H9 (cell line): ENCODE measurements around the gene GNL3. TPM values are rescaled to one million over a fixed set of nuclear protein-coding genes. Genes with fewer than 3 reads are reported as not detected.

Source experiments
- DNase-seq: peaks from one replicate; pipeline ENCODE4 v3.0.0-alpha.2; 2017
- H2AFZ ChIP-seq: one replicate; pipeline ENCODE4 v1.6.1; 2013; ENCODE audit warnings: mild to moderate bottlenecking, low read length, control low read depth, moderate library complexity
- H2AK5ac ChIP-seq: 2 replicates; pipeline ENCODE4 v1.6.1; 2013; ENCODE audit warnings: low read length, control low read depth, mixed read lengths; ENCODE audit not compliant: insufficient read length
- H2BK120ac ChIP-seq: one replicate; pipeline ENCODE4 v1.6.1; 2013; ENCODE audit warnings: low read depth, mild to moderate bottlenecking, low read length, control low read depth, inconsistent platforms; ENCODE audit not compliant: poor library complexity, severe bottlenecking
- H2BK12ac ChIP-seq: 2 replicates; pipeline ENCODE4 v1.6.1; 2013; ENCODE audit warnings: low read length, control low read depth, mixed read lengths, low read depth; ENCODE audit not compliant: insufficient read length
- H2BK15ac ChIP-seq: 2 replicates; pipeline ENCODE4 v1.6.1; 2013; ENCODE audit warnings: low read depth, low read length, control low read depth
- H2BK20ac ChIP-seq: one replicate; pipeline ENCODE4 v1.6.1; 2013; ENCODE audit warnings: low read depth, mild to moderate bottlenecking, low read length, control low read depth, inconsistent platforms; ENCODE audit not compliant: poor library complexity, severe bottlenecking
- H2BK5ac ChIP-seq: 2 replicates; pipeline ENCODE4 v1.6.1; 2013; ENCODE audit warnings: low read length, control low read depth, mixed read lengths; ENCODE audit not compliant: insufficient read length
- H3K14ac ChIP-seq: 2 replicates; pipeline ENCODE4 v1.6.1; 2013; ENCODE audit warnings: low read length, control low read depth; ENCODE audit not compliant: insufficient read depth
- H3K18ac ChIP-seq: 2 replicates; pipeline ENCODE4 v1.6.1; 2013; ENCODE audit warnings: low read depth, mild to moderate bottlenecking, mixed read lengths, low read length, control low read depth; ENCODE audit not compliant: insufficient read length
- H3K23ac ChIP-seq: 2 replicates; pipeline ENCODE4 v1.6.1; 2013; ENCODE audit warnings: low read length, control low read depth, mixed read lengths, low read depth; ENCODE audit not compliant: insufficient read length
- H3K23me2 ChIP-seq: 2 replicates; pipeline ENCODE4 v1.6.1; 2013; ENCODE audit warnings: low read depth, mild to moderate bottlenecking, mixed read lengths, low read length, control low read depth; ENCODE audit not compliant: insufficient read length, poor library complexity, severe bottlenecking
- H3K27ac ChIP-seq: 2 replicates; pipeline ENCODE4 v1.5.1; 2013; ENCODE audit warnings: low read length, control low read depth, mixed read lengths, low read depth; ENCODE audit not compliant: insufficient read length
- H3K27me3 ChIP-seq: 2 replicates; pipeline ENCODE4 v1.6.1; 2013; ENCODE audit warnings: low read length, control low read depth, inconsistent platforms; ENCODE audit not compliant: insufficient read depth
- H3K4ac ChIP-seq: 2 replicates; pipeline ENCODE4 v1.6.1; 2013; ENCODE audit warnings: low read depth, mild to moderate bottlenecking, control low read depth, inconsistent platforms, low read length, moderate library complexity
- H3K4me1 ChIP-seq: 2 replicates; pipeline ENCODE4 v1.6.1; 2013; ENCODE audit warnings: low read length, control low read depth, inconsistent platforms; ENCODE audit not compliant: insufficient read depth
- H3K4me2 ChIP-seq: 2 replicates; pipeline ENCODE4 v1.6.1; 2013; ENCODE audit warnings: low read length, control low read depth, mixed read lengths; ENCODE audit not compliant: insufficient read length, insufficient read depth
- H3K56ac ChIP-seq: 2 replicates; pipeline ENCODE4 v1.6.1; 2013; ENCODE audit warnings: low read depth, mild to moderate bottlenecking, mixed read lengths, low read length, control low read depth; ENCODE audit not compliant: insufficient read length
- H3K79me1 ChIP-seq: 2 replicates; pipeline ENCODE4 v1.6.1; 2013; ENCODE audit warnings: low read depth, mild to moderate bottlenecking, moderate library complexity, low read length, control low read depth, inconsistent platforms; ENCODE audit not compliant: insufficient read depth, poor library complexity, severe bottlenecking
- H3K79me2 ChIP-seq: 2 replicates; pipeline ENCODE4 v1.6.1; 2013; ENCODE audit warnings: low read length, control low read depth, inconsistent platforms; ENCODE audit not compliant: insufficient read depth
- H3K9ac ChIP-seq: 2 replicates; pipeline ENCODE4 v1.6.1; 2013; ENCODE audit warnings: low read length, control low read depth, mixed read lengths; ENCODE audit not compliant: insufficient read length; ENCODE audit errors: extremely low read depth
- H3K9me3 ChIP-seq: one replicate; pipeline ENCODE4 v1.6.1; 2013; ENCODE audit warnings: low read depth, low read length, inconsistent platforms; ENCODE audit not compliant: control insufficient read depth
- H3T11ph ChIP-seq: one replicate; pipeline ENCODE4 v1.6.1; 2013; ENCODE audit warnings: mild to moderate bottlenecking, low read length, control low read depth, inconsistent platforms
- H4K20me1 ChIP-seq: one replicate; pipeline ENCODE4 v1.6.1; 2013; ENCODE audit not compliant: control insufficient read depth, insufficient read length, insufficient read depth
- H4K5ac ChIP-seq: 2 replicates; pipeline ENCODE4 v1.6.1; 2013; ENCODE audit warnings: low read depth, mild to moderate bottlenecking, mixed read lengths, low read length, control low read depth; ENCODE audit not compliant: insufficient read length
- H4K8ac ChIP-seq: replicated peaks from 2 replicates; pipeline ENCODE4 v1.6.1; 2013; ENCODE audit warnings: low read length, control low read depth, mixed read lengths, low read depth; ENCODE audit not compliant: insufficient read length
- H4K91ac ChIP-seq: 2 replicates; pipeline ENCODE4 v1.6.1; 2013; ENCODE audit warnings: low read depth, mild to moderate bottlenecking, moderate library complexity, mixed read lengths, low read length, control low read depth; ENCODE audit not compliant: insufficient read length
- H3K27ac Mint-ChIP-seq, 3 experiments: 2 replicates in 2 of 3; 3 replicates in 1 of 3; pipeline ENCODE4 v1.8.0; 2020 to 2021; ENCODE audit warnings: mixed read lengths in 3 of 3, mild to moderate bottlenecking in 1 of 3, moderate library complexity in 1 of 3
- H3K27me3 Mint-ChIP-seq: 2 replicates; pipeline ENCODE4 v1.8.0; 2021; ENCODE audit warnings: low read depth, mild to moderate bottlenecking, moderate library complexity, mixed read lengths
- H3K36me3 Mint-ChIP-seq, 3 experiments: 2 replicates in 2 of 3; 3 replicates in 1 of 3; pipeline ENCODE4 v1.8.0; 2020 to 2021; ENCODE audit warnings: low read depth in 3 of 3, mixed read lengths in 3 of 3; ENCODE audit not compliant: insufficient read depth in 1 of 3
- H3K4me1 Mint-ChIP-seq, 2 experiments: 2 replicates each; pipeline ENCODE4 v1.8.0; 2020; ENCODE audit warnings: mixed read lengths in 2 of 2
- H3K4me3 Mint-ChIP-seq, 2 experiments: 2 replicates in 1 of 2; 3 replicates in 1 of 2; pipeline ENCODE4 v1.8.0; 2020 to 2021; ENCODE audit warnings: mild to moderate bottlenecking in 2 of 2, mixed read lengths in 2 of 2, moderate library complexity in 1 of 2
- H3K9me3 Mint-ChIP-seq, 2 experiments: 2 replicates in 1 of 2; 3 replicates in 1 of 2; pipeline ENCODE4 v1.8.0; 2020; ENCODE audit warnings: mild to moderate bottlenecking in 2 of 2, mixed read lengths in 2 of 2, moderate library complexity in 1 of 2
- WGBS: extraction: QIAGEN DNeasy Blood & Tissue Kit; methylation state at CpG from one replicate; pipeline ENCODE4 v1.1.7; 2013; ENCODE audit warnings: missing lambda C conversion rate, low lambda C conversion rate, mixed read lengths; ENCODE audit not compliant: insufficient read length; ENCODE audit errors: extremely low coverage; 5-methylcytosine and 5-hydroxymethylcytosine counted together
- total RNA-seq: library from RNA; stranded (reverse); gene quantifications from 2 replicates; pipeline ENCODE4 v1.2.1, GENCODE V29; 2021
- TF ChIP-seq, protein P1 (sequence below): fragments of 200-600 bp; sonication (generic); conservative IDR thresholded peaks from 3 replicates; pipeline ENCODE4 v1.8.0; 2021; ENCODE audit warnings: antibody characterized with exemption, mild to moderate bottlenecking

GNL3 gene
- total RNA-seq, 1 experiment from 2014 or later, result 250 TPM

- Histone ChIP-seq H3K4me2 (no peak overlapping the region), H2BK20ac (no peak overlapping the region), H3K23me2 (no peaks in the 10 kb centered on the region), H4K20me1 (no peaks in the 10 kb centered on the region), H4K91ac (no peak overlapping the region), H2BK120ac (no peak overlapping the region), H3K27ac (no peak overlapping the region), H3K4me1 (no peaks in the 10 kb centered on the region), H3K18ac (no peak overlapping the region), H4K5ac (no peak overlapping the region), H2BK5ac (no peak overlapping the region), H3T11ph (no peak overlapping the region), H3K14ac (no peak overlapping the region), H2BK15ac (no peak overlapping the region), H3K4ac (no peak overlapping the region), H4K8ac (no peak overlapping the region), H3K9ac (no peak overlapping the region), H2AK5ac (no peak overlapping the region), H3K27me3 (no peaks in the 10 kb centered on the region), H2BK12ac (no peak overlapping the region), H3K79me2 (no peaks in the 10 kb centered on the region), H3K23ac (no peak overlapping the region), H2AFZ (no peak overlapping the region), H3K79me1 (no peaks in the 10 kb centered on the region), H3K9me3 (no peaks in the 10 kb centered on the region), H3K56ac (no peak overlapping the region)
- no peak for DNase-seq
- H3K4me3 Mint-ChIP-seq, result no peak overlapping the region
- H3K27ac Mint-ChIP-seq, result no peak overlapping the region
- no peaks in the 10 kb centered on the region for H3K4me1 Mint-ChIP-seq
- TF ChIP-seq, protein P1, sequence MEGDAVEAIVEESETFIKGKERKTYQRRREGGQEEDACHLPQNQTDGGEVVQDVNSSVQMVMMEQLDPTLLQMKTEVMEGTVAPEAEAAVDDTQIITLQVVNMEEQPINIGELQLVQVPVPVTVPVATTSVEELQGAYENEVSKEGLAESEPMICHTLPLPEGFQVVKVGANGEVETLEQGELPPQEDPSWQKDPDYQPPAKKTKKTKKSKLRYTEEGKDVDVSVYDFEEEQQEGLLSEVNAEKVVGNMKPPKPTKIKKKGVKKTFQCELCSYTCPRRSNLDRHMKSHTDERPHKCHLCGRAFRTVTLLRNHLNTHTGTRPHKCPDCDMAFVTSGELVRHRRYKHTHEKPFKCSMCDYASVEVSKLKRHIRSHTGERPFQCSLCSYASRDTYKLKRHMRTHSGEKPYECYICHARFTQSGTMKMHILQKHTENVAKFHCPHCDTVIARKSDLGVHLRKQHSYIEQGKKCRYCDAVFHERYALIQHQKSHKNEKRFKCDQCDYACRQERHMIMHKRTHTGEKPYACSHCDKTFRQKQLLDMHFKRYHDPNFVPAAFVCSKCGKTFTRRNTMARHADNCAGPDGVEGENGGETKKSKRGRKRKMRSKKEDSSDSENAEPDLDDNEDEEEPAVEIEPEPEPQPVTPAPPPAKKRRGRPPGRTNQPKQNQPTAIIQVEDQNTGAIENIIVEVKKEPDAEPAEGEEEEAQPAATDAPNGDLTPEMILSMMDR, result no peak
- H3K36me3 Mint-ChIP-seq, result peaks cover 8 to 71% (median 51%) of the 10 kb centered on the region in 3 experiments; a peak in 6 of 7 replicates
- H3K27me3 Mint-ChIP-seq, result no peaks in the 10 kb centered on the region
- no CpG with 5 or more reads among the region's 1 CpG for WGBS
- H3K9me3 Mint-ChIP-seq, result no peaks in the 10 kb centered on the region
Measured at GRCh38 chr3:52650439-52650838, 35.4 kb upstream of the GNL3 start.
